GM12878 (cell line): Measurements from ENCODE around the gene PTH2R.

ENCODE experiments used
- ATF2 ChIP-seq: IDR thresholded peaks from 2 replicates; pipeline ENCODE4 v1.6.1; 2012; ENCODE audit warnings: low read length, inconsistent platforms
- CBFB ChIP-seq: IDR thresholded peaks from 2 replicates; pipeline ENCODE4 v1.6.1; 2016; ENCODE audit warnings: antibody characterized with exemption, low read depth
- CTCF ChIP-seq, 3 experiments: IDR thresholded peaks in 2 of 3; conservative IDR thresholded peaks in 1 of 3; 2 replicates each; pipeline ENCODE4 v1.5.1; 2011; ENCODE audit warnings: low read depth in 3 of 3, low read length in 3 of 3, mild to moderate bottlenecking in 3 of 3, control low read depth in 2 of 3, moderate library complexity in 2 of 3, inconsistent platforms in 1 of 3, mixed read lengths in 1 of 3; ENCODE audit not compliant: control insufficient read depth in 2 of 3, insufficient read depth in 1 of 3; ENCODE audit errors: extremely low read depth in 1 of 3
- GABPA ChIP-seq: IDR thresholded peaks from 2 replicates; pipeline ENCODE4 v1.6.1; 2014; ENCODE audit warnings: antibody characterized with exemption, low read depth, mild to moderate bottlenecking, inconsistent platforms
- MXI1 ChIP-seq: fragments of 150-350 bp; IDR thresholded peaks from 2 replicates; pipeline ENCODE4 v1.6.1; 2011; ENCODE audit warnings: low read depth, mild to moderate bottlenecking, inconsistent platforms, low read length, improper control_type of control experiment
- NRF1 ChIP-seq: conservative IDR thresholded peaks from 2 replicates; pipeline ENCODE4 v1.6.1; 2011; ENCODE audit warnings: mild to moderate bottlenecking, low read depth, low read length, improper control_type of control experiment
- PML ChIP-seq: IDR thresholded peaks from 2 replicates; pipeline ENCODE4 v1.6.1; 2012; ENCODE audit warnings: low read length, inconsistent platforms
- SPI1 ChIP-seq: IDR thresholded peaks from 2 replicates; pipeline ENCODE4 v1.6.1; 2011; ENCODE audit warnings: low read depth, mild to moderate bottlenecking, low read length, moderate library complexity, borderline replicate concordance; ENCODE audit not compliant: insufficient read depth
- TCF7 ChIP-seq: IDR thresholded peaks from 2 replicates; pipeline ENCODE4 v1.6.1; 2014; ENCODE audit warnings: antibody characterized with exemption, borderline replicate concordance

DNA sequence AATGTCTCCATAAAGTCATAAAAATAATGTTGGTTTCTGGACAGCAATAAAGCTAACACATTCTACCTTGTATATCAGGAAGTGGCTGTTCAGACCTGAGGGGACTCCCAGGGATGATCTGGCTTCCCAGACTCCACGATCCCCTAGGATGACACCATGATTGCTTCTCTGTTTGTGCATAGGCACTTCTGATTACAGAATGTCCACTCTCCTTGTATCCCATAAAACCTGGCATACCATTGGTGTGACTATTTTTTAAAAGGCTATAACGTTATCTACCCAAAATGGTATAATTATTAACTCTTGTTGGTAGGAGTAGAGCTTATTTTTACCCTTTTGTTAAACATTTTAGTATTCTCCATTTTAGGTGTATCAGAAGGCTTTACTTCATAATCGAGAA is 57.1 kb downstream of the PTH2R start:
- TF ChIP-seq MXI1: no peak
- TF ChIP-seq SPI1: no peak
- no peak for TF ChIP-seq TCF7
- TF ChIP-seq CTCF (IDR thresholded peaks at IDR 0.05 in 2 of 3, conservative IDR thresholded peaks at IDR 0.05 in 1 of 3; ENCODE audit: control insufficient read depth in 2 of 3, extremely low read depth in 1 of 3, insufficient read depth in 1 of 3, low read depth in 3 of 3, low read length in 3 of 3): no peak
- no peak for TF ChIP-seq ATF2
- no peak for TF ChIP-seq PML
- TF ChIP-seq GABPA: no peak
- TF ChIP-seq CBFB: no peak
- TF ChIP-seq NRF1: no peak
